Adrenal gland (tissue), 5 donors: Measurements from ENCODE around the gene OR2T34.
"Not testable (repeated sequence)": the region's sequence is repeated elsewhere in the genome, so short reads cannot be mapped to it uniquely, and the experiment has no call there.

Source experiments
- CTCF ChIP-seq, 6 experiments: fragments of 450-650 bp in 4 of 6; fragments of 200-600 bp in 2 of 6; sonication (generic) in 1 of 6; IDR thresholded peaks; 1 replicate in 5 of 6; 2 replicates in 1 of 6; pipeline versions ENCODE4 v1.5.1 to v1.8.0; 2016 to 2021; ENCODE audit warnings: antibody characterized with exemption in 6 of 6, mild to moderate bottlenecking in 2 of 6, moderate library complexity in 1 of 6
- POLR2A ChIP-seq, 2 donors: fragments of 450-650 bp; IDR thresholded peaks; one replicate each; pipeline ENCODE4 v1.6.1; 2017; ENCODE audit warnings: antibody characterized with exemption in 2 of 2, mild to moderate bottlenecking in 2 of 2, moderate library complexity in 1 of 2
- donor health status: DM: no; HTN: no; CAD: no.

GRCh38 chr1:248572049-248572448 lies 2.5 kb downstream of the OR2T34 start:
- TF ChIP-seq CTCF, POLR2A (IDR thresholded peaks at IDR 0.05): not testable (repeated sequence)
